Posterior vena cava (tissue), 2 donors: Measurements from ENCODE around the gene MAFF. TPM values are rescaled to one million over a fixed set of nuclear protein-coding genes. Genes with fewer than 3 reads are reported as not detected.

Source experiments
- DNase-seq: peaks from one replicate; pipeline ENCODE4 v3.0.0-alpha.2; 2020; ENCODE audit warnings: low spot score
- intact Hi-C, 2 donors: fragments of 100-400 bp; cut with DNase I; formaldehyde crosslinking; loops; one replicate each; pipeline versions ENCODE4 v1.14.1 to v1.14.2; 2022 to 2023
- total RNA-seq, 2 donors: library from RNA; stranded (reverse); fragmentation: NEBNext Ultra II Directional; extraction: Animal tissue kit (Norgen Biotek cat#: 25700); gene quantifications; one replicate each; pipeline ENCODE4 v1.2.1, GENCODE V29; 2021
- donor health status: DM: yes; HTN: yes; CAD: no.
- donor health status: DM: yes; HTN: yes; CAD: no.

Gene MAFF
- total RNA-seq, 2 donors from 2014 or later: 22.1 to 72.7 TPM

DNA sequence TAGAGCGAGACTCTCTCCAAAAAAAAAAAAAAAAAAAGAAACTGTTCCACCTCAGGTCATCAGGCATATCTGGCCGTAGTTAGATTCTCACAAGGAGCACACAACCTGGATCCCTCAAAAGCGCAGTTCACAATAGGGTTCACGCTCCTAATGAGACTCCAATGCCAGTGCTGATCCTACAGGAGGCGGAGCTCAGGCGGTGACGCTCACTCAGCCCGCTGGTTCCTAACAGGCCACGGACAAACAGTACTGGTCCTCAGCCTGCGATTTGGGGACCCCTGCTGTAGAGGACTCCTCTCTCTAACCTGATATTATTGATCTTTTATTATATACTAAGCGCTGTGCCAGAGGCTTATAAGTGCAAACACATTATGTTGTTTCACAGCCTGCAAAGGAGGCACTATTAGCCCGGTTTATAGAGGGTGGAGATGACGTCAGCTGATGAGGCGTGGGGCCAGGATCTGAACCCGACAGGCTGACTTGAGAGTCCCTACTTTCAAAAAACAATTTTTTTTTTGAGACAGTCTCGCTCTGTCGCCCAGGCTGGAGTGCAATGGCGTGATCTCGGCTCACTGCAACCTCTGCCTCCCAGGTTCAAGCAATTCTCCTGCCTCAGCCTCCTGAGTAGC lies 4.9 kb upstream of the MAFF start:
- peak; percentile 88 for DNase-seq
- intact Hi-C loops: no loop called here

DNA sequence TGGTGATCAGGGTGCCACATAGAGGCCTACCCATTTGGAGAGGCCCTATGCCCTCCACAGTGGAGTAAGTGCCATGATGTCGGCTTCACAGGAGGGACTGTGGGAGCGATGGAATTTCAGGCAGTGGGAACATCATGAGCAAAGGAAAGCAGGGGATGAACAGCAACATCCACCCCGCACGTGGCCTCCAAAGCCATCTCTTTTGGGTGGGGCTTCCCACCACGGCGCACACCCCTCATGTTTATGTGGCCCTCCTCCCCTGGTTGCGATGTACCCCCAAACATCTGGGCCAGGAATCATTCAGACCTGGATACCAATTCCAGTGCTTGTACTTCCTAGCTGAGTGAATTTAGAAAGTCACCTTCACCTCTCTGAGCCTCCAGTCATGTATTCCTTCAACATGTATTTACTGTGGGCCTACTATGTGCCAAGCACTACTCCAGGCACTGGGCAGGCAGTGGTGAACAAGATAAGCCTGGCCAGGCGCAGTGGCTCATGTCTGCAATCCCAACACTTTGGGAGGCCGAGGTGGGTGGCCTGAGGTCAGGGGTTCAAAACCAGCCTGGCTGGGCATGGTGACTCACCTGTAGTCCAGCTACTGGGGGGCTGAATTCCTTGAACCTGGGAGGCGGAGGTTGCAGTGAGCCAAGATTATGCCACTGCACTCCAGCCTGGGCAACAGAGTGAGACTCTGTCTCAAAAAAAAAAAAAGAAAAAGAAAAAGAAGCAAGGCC lies 1.8 kb upstream of the MAFF start:
- intact Hi-C loops: loop anchor here in 1 of 2 donors (5.0 to 10.0 kb wide), 2 partner anchors 88 to 115 kb away; partner anchors contain the start of genes BAIAP2L2 and CSNK1E
- no peak for DNase-seq

DNA sequence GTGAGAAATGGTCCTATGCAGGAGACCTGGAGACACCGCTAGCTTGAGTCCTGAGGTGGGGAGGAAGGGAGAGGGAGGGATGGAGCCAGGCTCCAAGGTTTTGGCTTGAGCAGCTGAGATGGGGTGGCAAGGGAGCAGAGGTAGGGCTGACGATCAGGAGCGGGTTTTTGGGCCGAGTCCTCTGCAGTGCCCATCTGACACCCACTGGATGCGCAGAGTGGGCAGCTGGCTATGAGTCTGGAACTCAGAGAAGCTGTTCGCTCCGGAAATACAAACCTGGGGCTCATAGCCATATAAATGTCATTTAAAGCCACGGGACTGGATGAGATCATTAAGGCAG lies 453 bp upstream of the MAFF start:
- DNase-seq: no peak
- intact Hi-C loops: loop anchor here in 1 of 2 donors (5.0 to 10.0 kb wide), 2 partner anchors 89 to 113 kb away; partner anchors contain the start of genes BAIAP2L2 and CSNK1E

DNA sequence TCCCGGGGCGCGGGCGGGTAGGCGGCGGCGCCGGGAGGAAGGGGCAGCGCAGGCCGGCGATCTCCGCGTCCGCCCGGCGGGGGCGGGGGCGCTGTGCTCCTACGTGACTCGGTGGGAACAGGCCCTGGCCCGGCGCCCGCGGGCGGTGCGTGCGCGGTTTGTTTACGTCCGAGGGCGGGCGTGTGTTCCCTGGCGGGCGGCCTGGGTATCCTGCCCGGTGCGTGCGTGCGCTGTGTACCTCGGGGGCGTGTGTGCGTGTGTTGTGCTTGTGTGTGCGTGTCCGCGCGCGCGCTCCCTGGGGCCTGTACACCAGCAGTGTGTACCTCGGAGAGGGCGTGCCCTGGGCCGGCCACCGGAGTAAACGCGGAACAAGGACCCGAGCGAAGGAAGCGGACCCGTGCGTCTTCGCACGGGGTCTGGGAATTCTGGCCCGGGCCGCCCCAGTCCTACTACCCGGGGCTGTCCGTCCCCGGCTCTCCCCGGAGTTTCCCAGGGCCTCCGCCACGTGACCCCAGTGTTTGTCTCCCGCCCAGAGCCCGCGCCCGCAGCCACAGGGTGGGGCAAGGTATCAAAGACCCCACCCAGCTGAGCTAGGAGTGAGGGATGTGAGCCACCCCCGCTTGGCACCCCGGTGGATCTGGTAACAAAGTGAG lies 769 bp downstream of the MAFF start:
- intact Hi-C loops: loop anchor here in 1 of 2 donors (5.0 to 10.0 kb wide), 2 partner anchors 90 to 112 kb away; partner anchors contain the start of genes BAIAP2L2 and CSNK1E
- DNase-seq: peak; percentile 97

DNA sequence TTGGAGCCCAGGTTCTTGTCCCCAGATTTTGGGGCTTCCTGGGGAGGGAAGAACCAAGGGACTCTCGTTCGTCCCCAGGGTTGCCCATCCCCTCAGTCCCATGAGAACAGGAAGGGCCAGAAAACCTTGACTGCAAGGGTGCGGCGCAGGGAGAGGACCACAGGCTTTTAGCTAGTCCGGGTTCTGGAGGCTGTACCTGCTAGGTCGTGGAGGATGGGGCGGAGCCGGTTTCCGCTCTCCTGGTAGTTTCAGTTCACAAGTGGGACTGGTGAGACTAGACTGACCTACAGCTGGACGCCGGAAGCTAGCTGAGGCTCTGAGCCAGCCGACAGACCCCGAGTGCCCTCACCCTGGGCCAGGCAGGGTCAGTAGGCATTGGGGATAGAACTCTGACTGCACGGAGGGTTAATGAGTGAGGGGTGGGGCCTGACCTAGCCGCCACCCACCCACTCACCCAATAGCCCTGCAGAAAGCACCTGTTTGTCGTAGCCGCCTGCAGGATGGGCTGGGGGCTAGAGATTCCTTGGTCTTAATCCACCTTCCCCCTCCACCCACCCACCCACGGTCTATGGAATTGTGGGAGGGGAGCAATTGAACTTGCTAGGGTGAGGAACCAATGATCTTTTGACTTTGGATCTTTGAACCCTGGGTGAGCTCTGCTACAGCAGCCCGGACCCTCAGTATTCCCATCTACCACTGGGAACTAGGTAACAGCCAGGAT lies 1.5 kb downstream of the MAFF start:
- intact Hi-C loops: loop anchor here in 1 of 2 donors (5.0 to 10.0 kb wide), 2 partner anchors 91 to 112 kb away; partner anchors contain the start of genes BAIAP2L2 and CSNK1E
- no peak for DNase-seq

DNA sequence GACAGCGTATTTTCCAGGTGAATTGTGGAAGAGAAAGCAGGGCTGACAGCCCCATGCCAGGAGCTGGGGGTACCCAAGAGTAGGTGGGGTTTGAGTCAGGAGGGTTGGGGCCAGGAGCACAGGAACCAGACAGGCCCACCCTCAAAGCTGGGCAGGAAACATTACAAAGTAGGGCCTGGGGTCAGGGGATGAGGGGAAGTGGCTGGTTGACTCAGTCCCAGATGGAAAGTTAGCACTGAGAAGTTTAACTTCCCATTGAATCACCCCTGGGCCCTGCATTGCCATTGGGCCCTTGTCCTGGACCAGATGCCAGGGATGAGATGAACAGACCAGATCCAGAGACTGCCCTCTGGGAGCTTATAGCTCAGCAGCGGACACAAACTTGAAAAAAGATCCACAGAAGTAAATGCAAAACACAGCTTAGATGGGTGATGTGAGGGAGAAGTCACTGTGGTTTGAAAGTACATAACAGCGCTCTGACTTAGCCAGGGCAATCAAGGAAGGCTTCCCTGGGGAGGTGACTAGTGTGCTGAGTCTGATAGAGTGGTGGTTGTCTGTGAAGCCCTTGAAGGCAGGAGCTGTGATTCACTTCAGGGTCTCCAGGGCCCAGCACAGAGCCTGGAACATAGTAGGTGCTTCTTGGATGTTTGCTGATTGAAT lies 2.2 kb downstream of the MAFF start:
- DNase-seq: no peak
- intact Hi-C loops: loop anchor here in 1 of 2 donors (5.0 to 10.0 kb wide), 2 partner anchors 92 to 111 kb away; partner anchors contain the start of genes BAIAP2L2 and CSNK1E

DNA sequence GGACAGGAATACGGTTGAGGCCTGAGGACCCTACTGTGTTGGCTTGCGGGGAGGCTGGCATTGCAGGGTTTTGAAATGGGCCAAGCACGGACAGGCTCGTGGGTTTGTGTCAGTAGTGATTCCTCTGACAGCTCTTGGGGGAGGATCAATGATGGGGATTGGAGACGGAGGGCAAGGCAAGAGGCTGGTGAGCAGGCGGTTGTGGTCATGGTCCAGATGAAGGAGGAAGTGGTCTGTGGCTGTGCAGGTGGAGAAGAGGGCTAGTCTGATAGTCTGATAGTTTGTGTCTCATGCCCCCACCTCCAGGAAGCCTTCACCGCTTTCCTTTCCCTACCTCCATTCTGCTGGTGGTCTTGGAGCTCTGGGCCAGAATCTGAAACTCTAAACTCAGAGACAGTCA lies 3.0 kb downstream of the MAFF start:
- intact Hi-C loops: loop anchor here in 1 of 2 donors (5.0 to 10.0 kb wide), 2 partner anchors 92 to 110 kb away; partner anchors contain the start of genes BAIAP2L2 and CSNK1E
- DNase-seq: no peak

DNA sequence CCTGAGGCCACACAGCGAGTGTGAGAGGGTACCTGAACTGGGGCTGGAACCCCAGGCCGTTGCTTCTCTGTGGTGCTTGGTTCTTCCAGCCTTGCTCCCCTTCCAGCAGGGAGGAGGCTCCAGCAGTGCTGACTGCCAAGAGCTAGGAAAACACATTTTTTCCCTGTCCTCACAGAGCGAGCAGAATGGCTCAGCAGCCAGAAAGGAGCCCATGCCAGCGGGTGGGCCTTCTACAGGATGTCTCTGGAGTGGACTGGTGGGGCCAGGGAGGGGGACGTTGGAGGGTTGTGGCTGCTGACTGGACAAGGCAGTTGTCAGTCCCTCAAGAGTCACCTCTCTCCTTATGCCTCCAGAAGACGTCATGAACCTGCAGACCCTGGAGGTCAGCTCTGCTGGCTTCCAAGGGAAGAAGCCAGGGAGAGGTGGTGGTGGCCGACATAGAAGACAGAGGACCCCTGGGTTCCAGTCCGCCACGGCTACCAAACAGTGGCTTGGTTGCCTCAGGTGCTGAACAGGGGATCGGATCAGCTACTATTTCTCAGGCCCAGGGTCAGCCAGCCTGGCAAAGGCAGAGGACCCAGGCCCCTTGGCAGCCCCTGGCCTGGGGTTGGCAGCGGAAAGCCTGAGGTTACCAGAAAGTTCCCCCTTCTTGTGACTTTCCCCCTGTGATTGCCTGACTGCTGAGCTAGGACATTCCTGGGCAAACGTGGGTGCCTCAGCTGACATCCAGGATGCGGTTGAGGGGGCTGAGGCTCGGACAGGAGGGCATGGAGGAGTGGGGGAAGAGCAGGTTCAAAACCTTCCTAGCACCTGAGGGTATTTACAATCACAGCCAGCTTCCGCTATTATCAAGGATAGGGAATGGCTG lies 3.7 kb downstream of the MAFF start:
- peak; percentile 96 for DNase-seq
- intact Hi-C loops: loop anchor here in 1 of 2 donors (10.0 kb wide), 1 partner anchor 109 kb away; the partner anchor contains the start of gene CSNK1E

DNA sequence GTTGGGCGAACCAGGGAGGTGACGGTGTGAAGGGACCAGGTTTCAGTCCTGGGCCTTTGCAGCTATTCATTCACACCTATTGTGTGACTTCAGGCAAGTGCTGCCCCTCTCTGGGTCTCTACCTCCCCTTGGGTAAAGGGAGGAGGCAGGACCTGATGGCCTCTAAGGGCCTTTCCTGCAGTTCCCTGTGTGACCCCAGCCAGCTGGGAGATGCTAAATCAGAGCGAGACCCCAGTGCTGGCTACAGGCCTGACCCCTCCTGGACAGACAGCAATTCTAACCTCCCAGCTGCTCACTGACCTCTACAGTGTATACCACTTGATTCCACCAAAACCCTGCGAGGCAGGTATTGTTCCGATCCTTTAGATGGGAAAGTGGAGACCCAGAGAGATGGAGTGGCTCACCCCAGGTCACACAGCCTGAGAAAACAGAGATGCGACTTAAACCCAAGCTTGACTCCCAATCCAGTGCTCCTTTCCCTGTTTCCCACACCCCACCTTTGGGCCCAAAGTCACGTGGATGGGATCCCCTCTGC lies 6.2 kb downstream of the MAFF start:
- intact Hi-C loops: loop anchor here in 1 of 2 donors (10.0 kb wide), 1 partner anchor 107 kb away; the partner anchor contains the start of gene CSNK1E
- no peak for DNase-seq

DNA sequence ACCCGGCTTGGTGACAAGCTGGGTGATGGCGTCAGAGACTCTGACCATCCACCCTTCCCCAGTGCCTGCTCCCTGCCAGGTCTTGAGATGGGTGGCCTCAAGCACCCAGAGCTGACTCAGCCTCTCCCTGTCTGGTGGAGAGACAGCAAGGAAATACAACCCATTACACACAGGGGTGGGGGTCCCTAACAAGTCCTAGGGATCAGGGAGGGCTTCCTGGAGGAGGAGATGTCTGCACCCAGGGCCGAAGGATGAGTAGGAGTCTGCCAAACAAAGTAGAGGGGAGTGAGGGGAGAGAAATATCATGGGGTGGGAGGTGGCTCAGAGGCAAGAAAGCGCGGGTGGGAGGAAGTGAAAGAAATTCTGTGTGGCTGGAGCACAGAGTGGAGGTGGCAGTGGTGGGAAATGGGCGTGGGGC lies 6.8 kb downstream of the MAFF start:
- DNase-seq: no peak

DNA sequence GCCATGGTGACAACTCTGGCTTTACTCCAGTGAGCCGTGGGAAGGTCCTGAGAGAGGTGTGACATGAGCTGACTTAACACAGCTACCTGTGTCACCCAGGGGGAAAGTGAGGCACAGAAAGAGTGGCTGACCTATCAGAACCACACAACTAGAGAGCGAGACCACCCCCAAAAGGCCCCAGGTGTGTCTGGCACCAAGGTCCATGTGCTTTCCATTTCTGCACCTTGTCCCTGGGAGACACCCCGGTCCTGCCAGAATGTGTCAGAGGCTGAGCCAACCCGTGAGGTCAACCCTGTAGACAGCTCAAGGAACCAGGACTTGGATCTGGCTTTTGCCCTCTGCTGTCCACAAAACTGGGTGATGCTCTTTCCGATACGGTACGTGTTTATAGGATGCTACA lies 9.8 kb downstream of the MAFF start:
- intact Hi-C loops: no loop called here
- no peak for DNase-seq

More for the DNA sequence above, 6.8 kb downstream of the MAFF start:
- intact Hi-C loops: loop anchor here in 1 of 2 donors (10.0 kb wide), 1 partner anchor 106 kb away; the partner anchor contains the start of gene CSNK1E

DNA sequence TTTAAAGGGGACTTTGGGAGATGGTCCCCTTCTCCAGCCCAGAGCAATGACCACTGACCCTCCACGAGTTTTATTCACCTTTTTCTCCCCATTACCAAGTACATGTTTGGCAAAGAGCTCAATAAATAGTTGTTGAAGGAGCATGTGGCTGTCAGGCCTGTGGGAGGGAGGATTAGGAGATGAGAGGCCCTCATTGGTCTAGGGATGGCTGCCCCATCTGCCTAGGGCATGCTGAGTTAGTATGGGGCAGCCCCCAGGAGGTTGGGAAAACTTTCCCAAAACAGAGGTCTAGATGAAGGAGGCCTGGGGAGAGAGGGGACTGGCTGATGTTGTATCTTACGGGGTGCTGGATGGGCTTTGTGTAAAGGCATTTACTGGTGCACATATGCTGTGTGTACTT lies 10.6 kb downstream of the MAFF start:
- intact Hi-C loops: loop anchor here in 1 of 2 donors (1.0 kb wide), 1 partner anchor 24 kb away; no protein-coding TSS in a partner anchor
- DNase-seq: no peak

DNA sequence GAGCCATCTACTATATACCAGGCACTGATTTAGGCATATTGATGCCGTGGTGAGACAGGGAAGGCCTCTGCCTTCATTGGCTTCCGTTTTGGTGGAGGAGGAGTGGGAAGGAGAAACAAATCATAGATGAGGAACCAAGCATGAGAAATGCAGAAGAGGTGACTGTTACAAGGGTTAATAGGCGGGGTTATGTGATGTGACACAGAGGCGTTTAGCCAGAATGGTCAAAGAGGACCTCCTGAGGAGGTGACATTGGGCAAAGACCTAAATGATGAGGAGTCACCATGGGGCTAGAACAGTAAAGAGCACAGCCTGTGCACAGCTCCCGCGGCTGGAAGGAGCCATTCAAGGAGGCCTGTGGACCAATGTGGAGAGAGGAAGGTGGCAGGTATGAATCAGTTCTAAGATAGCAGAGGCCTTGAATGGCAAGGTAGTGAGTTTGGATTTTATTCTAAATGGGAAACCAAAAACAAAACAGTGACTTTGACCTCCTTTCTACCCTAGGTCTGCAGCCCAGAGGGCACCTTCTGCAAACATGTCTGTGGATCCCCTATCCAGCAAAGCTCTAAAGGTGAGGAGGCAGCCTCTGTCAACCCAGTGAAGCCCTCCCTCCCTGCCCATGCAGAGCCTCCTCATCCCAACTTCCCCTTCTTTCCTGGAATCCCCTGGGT lies 11.7 kb downstream of the MAFF start:
- intact Hi-C loops: no loop called here
- DNase-seq: no peak

DNA sequence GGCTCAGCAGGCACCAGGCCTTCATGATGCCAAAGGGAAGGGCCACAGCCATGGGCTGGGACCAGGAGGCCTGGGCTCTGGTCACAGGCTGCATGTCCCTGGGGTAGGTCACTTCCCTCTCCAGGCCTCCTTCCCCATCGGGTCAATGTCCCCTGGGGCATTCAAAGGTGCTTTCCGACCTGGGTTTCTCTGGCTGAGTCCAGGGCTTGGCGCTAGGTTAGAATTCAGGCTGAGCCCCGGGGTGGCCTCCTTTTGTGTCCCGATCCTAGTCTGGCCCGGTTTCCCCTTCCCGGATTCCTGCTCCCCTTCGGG lies 12.2 kb downstream of the MAFF start:
- DNase-seq: no peak

DNA sequence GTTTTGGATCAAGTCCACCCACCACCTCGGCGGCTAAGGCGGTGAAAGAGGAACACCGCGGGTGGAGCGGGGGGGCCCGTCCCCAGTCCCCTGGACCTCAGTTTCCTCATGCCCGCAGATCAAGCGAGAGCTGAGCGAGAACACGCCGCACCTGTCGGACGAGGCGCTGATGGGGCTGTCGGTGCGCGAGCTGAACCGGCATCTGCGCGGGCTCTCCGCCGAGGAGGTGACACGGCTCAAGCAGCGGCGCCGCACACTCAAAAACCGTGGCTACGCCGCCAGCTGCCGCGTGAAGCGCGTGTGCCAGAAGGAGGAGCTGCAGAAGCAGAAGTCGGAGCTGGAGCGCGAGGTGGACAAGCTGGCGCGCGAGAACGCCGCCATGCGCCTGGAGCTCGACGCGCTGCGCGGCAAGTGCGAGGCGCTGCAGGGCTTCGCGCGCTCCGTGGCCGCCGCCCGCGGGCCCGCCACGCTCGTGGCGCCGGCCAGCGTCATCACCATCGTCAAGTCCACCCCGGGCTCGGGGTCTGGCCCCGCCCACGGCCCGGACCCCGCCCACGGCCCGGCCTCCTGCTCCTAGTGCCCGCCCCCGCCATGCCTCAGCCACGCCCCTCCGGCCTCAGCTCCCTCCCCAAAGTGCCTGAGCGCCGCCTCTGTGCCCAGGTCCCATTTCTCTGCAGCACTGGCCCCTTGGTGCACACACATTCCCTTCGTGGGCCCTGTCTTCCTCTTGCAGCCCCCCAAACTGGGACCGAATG lies 12.7 kb downstream of the MAFF start:
- intact Hi-C loops: no loop called here
- peak; percentile 88 for DNase-seq

More for the DNA sequence above, 12.2 kb downstream of the MAFF start:
- intact Hi-C loops: no loop called here
